Adrenal gland (tissue), 5 donors: Measurements from ENCODE around the gene CDHR2.

Experiments used
- CTCF ChIP-seq, 6 experiments: fragments of 450-650 bp in 4 of 6; fragments of 200-600 bp in 2 of 6; sonication (generic) in 1 of 6; IDR thresholded peaks; 1 replicate in 5 of 6; 2 replicates in 1 of 6; pipeline versions ENCODE4 v1.5.1 to v1.8.0; 2016 to 2021; ENCODE audit warnings: antibody characterized with exemption in 6 of 6, mild to moderate bottlenecking in 2 of 6, moderate library complexity in 1 of 6
- POLR2A ChIP-seq, 2 donors: fragments of 450-650 bp; IDR thresholded peaks; one replicate each; pipeline ENCODE4 v1.6.1; 2017; ENCODE audit warnings: antibody characterized with exemption in 2 of 2, mild to moderate bottlenecking in 2 of 2, moderate library complexity in 1 of 2
- donor health status: DM: no; HTN: no; CAD: no.

- no peak for TF ChIP-seq CTCF (IDR thresholded peaks at IDR 0.05)
- TF ChIP-seq POLR2A (IDR thresholded peaks at IDR 0.05), result no peak
These were observed 40.1 kb downstream of the CDHR2 start for GRCh38 chr5:176589039-176589769.
